Thoracic aorta (tissue), 2 donors: Measurements from ENCODE around the gene SMIM12. TPM values are rescaled to one million over a fixed set of nuclear protein-coding genes. Genes with fewer than 3 reads are reported as not detected.

Experiments used
- ATAC-seq: fragments of 150-250 bp; one replicate; pipeline ENCODE4 v1.8.0; 2017; ENCODE audit warnings: low read depth; ENCODE audit not compliant: insufficient number of reproducible peaks, low FRiP score
- DNase-seq: peaks from one replicate; pipeline ENCODE4 v3.0.0-alpha.2; 2020; ENCODE audit warnings: low spot score
- H3K27ac ChIP-seq, 2 donors: fragments of 200-600 bp; sonication (generic); 1 replicate in 1 of 2; 2 replicates in 1 of 2; pipeline ENCODE4 v1.5.1; 2016; ENCODE audit warnings: mild to moderate bottlenecking in 2 of 2, moderate library complexity in 2 of 2
- H3K27me3 ChIP-seq: fragments of 200-600 bp; sonication (generic); replicated peaks from 2 replicates; pipeline ENCODE4 v1.6.0; 2016; ENCODE audit warnings: mild to moderate bottlenecking; ENCODE audit not compliant: insufficient read depth
- H3K36me3 ChIP-seq: fragments of 200-600 bp; sonication (generic); one replicate; pipeline ENCODE4 v1.5.1; 2016
- H3K4me1 ChIP-seq, 2 donors: fragments of 200-600 bp; sonication (generic); 1 replicate in 1 of 2; 2 replicates in 1 of 2; pipeline versions ENCODE4 v1.5.1 to v1.6.0; 2016; ENCODE audit warnings: low read depth in 2 of 2, mild to moderate bottlenecking in 1 of 2; ENCODE audit not compliant: control insufficient read depth in 1 of 2
- H3K4me3 ChIP-seq: fragments of 200-600 bp; sonication (generic); 2 replicates; pipeline ENCODE4 v1.5.1; 2016; ENCODE audit warnings: mild to moderate bottlenecking
- H3K9me3 ChIP-seq: fragments of 200-600 bp; sonication (generic); 2 replicates; pipeline ENCODE4 v1.5.1; 2016
- CTCF ChIP-seq: fragments of 200-600 bp; sonication (generic); IDR thresholded peaks from one replicate; pipeline ENCODE4 v1.5.1; 2019; ENCODE audit warnings: antibody characterized with exemption
- total RNA-seq, 2 donors: library from RNA; depleted of rRNA; stranded (reverse); fragments of >200 nt; gene quantifications; one replicate each; pipeline versions ENCODE4 v1.1.0 to v1.2.3, GENCODE V29; 2016

Gene SMIM12
- total RNA-seq, 2 donors from 2014 or later: 30.1 to 33.5 TPM

- no peak overlapping the region for H3K27ac ChIP-seq
- DNase-seq: no peak
- no peaks in the 10 kb centered on the region for H3K9me3 ChIP-seq
- H3K27me3 ChIP-seq: no peaks in the 10 kb centered on the region
- no peak for TF ChIP-seq CTCF
- no peaks in the 10 kb centered on the region for H3K4me1 ChIP-seq
- no peaks in the 10 kb centered on the region for H3K36me3 ChIP-seq
- ATAC-seq: no peak
- H3K4me3 ChIP-seq: no peak overlapping the region
Measured at GRCh38 chr1:34874296-34874952, 14.9 kb upstream of the SMIM12 start.

- no peaks in the 10 kb centered on the region for H3K9me3 ChIP-seq
- H3K27me3 ChIP-seq: no peaks in the 10 kb centered on the region
- DNase-seq (no peak), ATAC-seq (no peak)
- no peak for TF ChIP-seq CTCF
- no peak overlapping the region for H3K4me3 ChIP-seq
- H3K4me1 ChIP-seq: peaks cover 0 to 1% of the 10 kb centered on the region in 2 donors
- no peaks in the 10 kb centered on the region for H3K36me3 ChIP-seq
- H3K27ac ChIP-seq: no peak overlapping the region
Measured at GRCh38 chr1:34872133-34872503, 12.6 kb upstream of the SMIM12 start.

GRCh38 chr1:34871443-34872132 lies 12.0 kb upstream of the SMIM12 start:
- H3K4me1 ChIP-seq: peaks cover 5 to 7% of the 10 kb centered on the region in 2 donors
- ATAC-seq (no peak), DNase-seq (no peak)
- TF ChIP-seq CTCF: no peak
- no peaks in the 10 kb centered on the region for H3K9me3 ChIP-seq
- H3K4me3 ChIP-seq: no peak overlapping the region
- H3K27me3 ChIP-seq: no peaks in the 10 kb centered on the region
- H3K36me3 ChIP-seq: no peaks in the 10 kb centered on the region
- no peak overlapping the region for H3K27ac ChIP-seq

GRCh38 chr1:34870395-34870794 lies 10.8 kb upstream of the SMIM12 start:
- TF ChIP-seq CTCF: no peak
- DNase-seq: no peak
- no peaks in the 10 kb centered on the region for H3K9me3 ChIP-seq
- no peak overlapping the region for H3K4me3 ChIP-seq
- H3K36me3 ChIP-seq: no peaks in the 10 kb centered on the region
- H3K27ac ChIP-seq: no peak overlapping the region
- ATAC-seq: no peak
- peaks cover 6 to 9% of the 10 kb centered on the region in 2 donors for H3K4me1 ChIP-seq
- H3K27me3 ChIP-seq: no peaks in the 10 kb centered on the region

- no peaks in the 10 kb centered on the region for H3K9me3 ChIP-seq
- ATAC-seq (no peak), DNase-seq (no peak)
- no peaks in the 10 kb centered on the region for H3K36me3 ChIP-seq
- peaks cover 6 to 9% of the 10 kb centered on the region in 2 donors for H3K4me1 ChIP-seq
- no peak overlapping the region for H3K27ac ChIP-seq
- TF ChIP-seq CTCF: no peak
- H3K27me3 ChIP-seq: no peaks in the 10 kb centered on the region
- no peak overlapping the region for H3K4me3 ChIP-seq
Measured at GRCh38 chr1:34869760-34870159, 10.2 kb upstream of the SMIM12 start.
